Measurements from ENCODE around the gene AKAP8L. TPM values are rescaled to one million over a fixed set of nuclear protein-coding genes. Genes with fewer than 3 reads are reported as not detected.
A peak's percentile ranks its signal among the peaks of the same experiment; 100 is the strongest.

Gene AKAP8L
- total and polyA plus RNA-seq, 4 donors: 16.4 to 67.1 (median 42.9) TPM

DNA sequence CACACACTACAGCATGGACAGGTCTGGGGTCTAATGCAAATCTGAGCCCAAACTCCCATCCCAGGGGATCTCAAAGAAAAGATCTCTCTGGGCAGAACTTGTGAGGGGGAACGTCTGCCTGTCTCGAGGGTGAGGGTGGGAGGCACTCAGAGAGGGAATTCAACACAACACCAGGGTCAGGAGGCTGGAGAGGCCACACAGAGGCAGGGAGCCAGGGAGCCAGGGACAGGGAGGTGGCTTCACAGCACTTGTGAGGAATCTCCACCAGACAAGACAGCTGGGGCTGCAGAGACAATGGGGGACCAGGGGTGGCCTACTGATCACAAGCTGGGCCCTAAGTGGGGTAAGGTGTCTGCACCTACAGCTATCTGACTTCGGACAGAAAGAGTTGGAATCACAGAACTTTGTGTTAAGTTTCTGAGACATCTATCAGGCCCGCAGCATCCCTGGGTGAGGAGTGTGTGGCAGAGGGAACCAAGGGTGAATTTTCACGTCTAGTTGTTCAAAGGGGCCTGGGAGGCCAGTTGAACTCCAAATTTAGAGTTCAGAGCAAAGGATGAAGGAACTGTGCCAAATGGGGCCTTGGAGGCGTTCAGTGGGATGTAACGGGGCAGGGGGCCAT lies 12.7 kb upstream of the AKAP8L start:
- peak overlapping the region; percentile 80 to 95 (median 94) for H3K4me3 ChIP-seq (ENCODE audit: low read depth in 1 of 3, low read length in 3 of 3)
- no peak for TF ChIP-seq RXRA (IDR thresholded peaks at IDR 0.05)
- H3K27ac ChIP-seq (ENCODE audit: low read depth in 1 of 2, low read length in 2 of 2): peak overlapping the region; percentile 68 to 78
- H3K27me3 ChIP-seq (ENCODE audit: control insufficient read depth in 4 of 4, insufficient read depth in 4 of 4, low read length in 3 of 4): no peaks in the 10 kb centered on the region
- peak overlapping the region; percentile 63 to 80 for H3K9ac ChIP-seq (ENCODE audit: low read depth in 1 of 2, low read length in 2 of 2)
- whole genome bisulfite sequencing: 19% methylated on average over 7 of the region's 7 CpGs
- peaks cover 12 to 52% (median 37%) of the 10 kb centered on the region in 4 donors for H3K4me1 ChIP-seq (ENCODE audit: control insufficient read depth in 4 of 4, insufficient read depth in 4 of 4, low read length in 3 of 4)
- H3K9me3 ChIP-seq (ENCODE audit: control insufficient read depth in 4 of 4, low read length in 3 of 4): no peaks in the 10 kb centered on the region
- DNase-seq (ENCODE audit: low spot score): no peak
- peaks cover 0 to 15% (median 2%) of the 10 kb centered on the region in 4 donors for H3K36me3 ChIP-seq (ENCODE audit: control insufficient read depth in 4 of 4, insufficient read depth in 3 of 4, low read depth in 1 of 4, low read length in 3 of 4)

GRCh38 chr19:15430526-15431120 lies 11.8 kb upstream of the AKAP8L start:
- Histone ChIP-seq H3K27me3 (ENCODE audit: control insufficient read depth in 4 of 4, insufficient read depth in 4 of 4, low read length in 3 of 4) (no peaks in the 10 kb centered on the region), H3K9me3 (ENCODE audit: control insufficient read depth in 4 of 4, low read length in 3 of 4) (no peaks in the 10 kb centered on the region), H3K4me3 (ENCODE audit: low read depth in 1 of 3, low read length in 3 of 3) (peak overlapping the region in 1 of 3 donors; percentile 94), H3K4me1 (ENCODE audit: control insufficient read depth in 4 of 4, insufficient read depth in 4 of 4, low read length in 3 of 4) (peaks cover 12 to 54% (median 43%) of the 10 kb centered on the region in 4 donors), H3K36me3 (ENCODE audit: control insufficient read depth in 4 of 4, insufficient read depth in 3 of 4, low read depth in 1 of 4, low read length in 3 of 4) (peaks cover 0 to 20% (median 3%) of the 10 kb centered on the region in 4 donors), H3K9ac (ENCODE audit: low read depth in 1 of 2, low read length in 2 of 2) (no peak overlapping the region), H3K27ac (ENCODE audit: low read depth in 1 of 2, low read length in 2 of 2) (no peak overlapping the region)
- DNase-seq (ENCODE audit: low spot score): no peak
- WGBS: 83% methylated on average over 10 of the region's 10 CpGs
- TF ChIP-seq RXRA (IDR thresholded peaks at IDR 0.05): no peak
- TF ChIP-seq EGR1 (IDR thresholded peaks at IDR 0.05; ENCODE audit: low read depth in 2 of 2): no peak
- no peak for TF ChIP-seq REST (IDR thresholded peaks at IDR 0.05)
- TF ChIP-seq, protein P1, sequence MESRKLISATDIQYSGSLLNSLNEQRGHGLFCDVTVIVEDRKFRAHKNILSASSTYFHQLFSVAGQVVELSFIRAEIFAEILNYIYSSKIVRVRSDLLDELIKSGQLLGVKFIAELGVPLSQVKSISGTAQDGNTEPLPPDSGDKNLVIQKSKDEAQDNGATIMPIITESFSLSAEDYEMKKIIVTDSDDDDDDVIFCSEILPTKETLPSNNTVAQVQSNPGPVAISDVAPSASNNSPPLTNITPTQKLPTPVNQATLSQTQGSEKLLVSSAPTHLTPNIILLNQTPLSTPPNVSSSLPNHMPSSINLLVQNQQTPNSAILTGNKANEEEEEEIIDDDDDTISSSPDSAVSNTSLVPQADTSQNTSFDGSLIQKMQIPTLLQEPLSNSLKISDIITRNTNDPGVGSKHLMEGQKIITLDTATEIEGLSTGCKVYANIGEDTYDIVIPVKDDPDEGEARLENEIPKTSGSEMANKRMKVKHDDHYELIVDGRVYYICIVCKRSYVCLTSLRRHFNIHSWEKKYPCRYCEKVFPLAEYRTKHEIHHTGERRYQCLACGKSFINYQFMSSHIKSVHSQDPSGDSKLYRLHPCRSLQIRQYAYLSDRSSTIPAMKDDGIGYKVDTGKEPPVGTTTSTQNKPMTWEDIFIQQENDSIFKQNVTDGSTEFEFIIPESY (IDR thresholded peaks at IDR 0.05): no peak
- no peak for TF ChIP-seq JUND (IDR thresholded peaks at IDR 0.05)
- TF ChIP-seq HNF4G (IDR thresholded peaks at IDR 0.05): no peak
- TF ChIP-seq, protein P2, sequence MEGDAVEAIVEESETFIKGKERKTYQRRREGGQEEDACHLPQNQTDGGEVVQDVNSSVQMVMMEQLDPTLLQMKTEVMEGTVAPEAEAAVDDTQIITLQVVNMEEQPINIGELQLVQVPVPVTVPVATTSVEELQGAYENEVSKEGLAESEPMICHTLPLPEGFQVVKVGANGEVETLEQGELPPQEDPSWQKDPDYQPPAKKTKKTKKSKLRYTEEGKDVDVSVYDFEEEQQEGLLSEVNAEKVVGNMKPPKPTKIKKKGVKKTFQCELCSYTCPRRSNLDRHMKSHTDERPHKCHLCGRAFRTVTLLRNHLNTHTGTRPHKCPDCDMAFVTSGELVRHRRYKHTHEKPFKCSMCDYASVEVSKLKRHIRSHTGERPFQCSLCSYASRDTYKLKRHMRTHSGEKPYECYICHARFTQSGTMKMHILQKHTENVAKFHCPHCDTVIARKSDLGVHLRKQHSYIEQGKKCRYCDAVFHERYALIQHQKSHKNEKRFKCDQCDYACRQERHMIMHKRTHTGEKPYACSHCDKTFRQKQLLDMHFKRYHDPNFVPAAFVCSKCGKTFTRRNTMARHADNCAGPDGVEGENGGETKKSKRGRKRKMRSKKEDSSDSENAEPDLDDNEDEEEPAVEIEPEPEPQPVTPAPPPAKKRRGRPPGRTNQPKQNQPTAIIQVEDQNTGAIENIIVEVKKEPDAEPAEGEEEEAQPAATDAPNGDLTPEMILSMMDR (IDR thresholded peaks at IDR 0.05; ENCODE audit: low read depth, low read length, missing input control): no peak
- TF ChIP-seq MAX (IDR thresholded peaks at IDR 0.05): no peak
- no peak for TF ChIP-seq TAF1 (conservative IDR thresholded peaks at IDR 0.05)
- no peak for TF ChIP-seq RAD21 (IDR thresholded peaks at IDR 0.05)
- TF ChIP-seq FOXA2 (IDR thresholded peaks at IDR 0.05): no peak
- TF ChIP-seq HNF4A (conservative IDR thresholded peaks at IDR 0.05): no peak
